Brain microvascular endothelial cell (primary cell): ENCODE data around the gene MAP3K15.

Experiments
- DNase-seq: peaks from one replicate; pipeline ENCODE4 v3.0.0-alpha.2; 2020
- H3K27ac ChIP-seq: fragments of 250-450 bp; sonication (Bioruptor Pico); 2 replicates; pipeline ENCODE4 v1.5.1; 2020; ENCODE audit warnings: mild to moderate bottlenecking, moderate library complexity
- H3K27me3 ChIP-seq: fragments of 250-450 bp; sonication (Bioruptor Pico); replicated peaks from 2 replicates; pipeline ENCODE4 v1.5.1; 2020; ENCODE audit warnings: mild to moderate bottlenecking
- H3K36me3 ChIP-seq: fragments of 250-450 bp; sonication (Bioruptor Pico); replicated peaks from 2 replicates; pipeline ENCODE4 v1.5.1; 2020; ENCODE audit warnings: mild to moderate bottlenecking
- H3K4me3 ChIP-seq: 2 replicates; pipeline ENCODE4 v1.5.1; 2011; ENCODE audit warnings: low read depth, mild to moderate bottlenecking, control low read depth, low read length, moderate library complexity
- in situ Hi-C: cut with HindIII; loops from 2 replicates; pipeline ENCODE4 v1.10.0; 2017; ENCODE audit warnings: low sequenced_read_pairs, low pct_ligation_motif_present
- TF ChIP-seq, protein P1 (sequence below): IDR thresholded peaks from 2 replicates; pipeline ENCODE4 v1.5.1; 2011; ENCODE audit warnings: low read depth, mild to moderate bottlenecking, moderate library complexity, low read length, control low read depth, inconsistent platforms; ENCODE audit errors: missing control alignments

MAP3K15 gene

DNA sequence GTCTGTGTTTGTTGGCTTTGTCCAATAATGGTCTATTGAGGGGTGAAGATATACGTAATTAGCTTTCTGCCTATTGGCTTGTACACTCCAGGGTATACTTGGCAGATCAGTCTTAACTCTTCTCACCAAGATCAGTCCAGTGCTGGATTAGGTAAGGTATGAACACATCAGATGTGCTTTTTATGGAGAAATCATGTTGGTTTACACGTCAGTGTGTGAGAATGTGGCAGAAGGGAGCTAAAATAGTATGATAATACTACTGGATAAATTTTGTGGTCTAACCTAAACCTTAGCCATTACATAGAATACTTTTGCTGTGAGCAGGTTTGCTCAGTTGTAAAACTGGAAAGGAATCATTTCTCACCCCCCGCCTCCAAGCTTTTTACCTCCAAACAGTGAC, 167.4 kb downstream of the MAP3K15 start:
- peaks cover 5% of the 10 kb centered on the region for H3K36me3 ChIP-seq
- no peaks in the 10 kb centered on the region for H3K27me3 ChIP-seq
- TF ChIP-seq, protein P1, sequence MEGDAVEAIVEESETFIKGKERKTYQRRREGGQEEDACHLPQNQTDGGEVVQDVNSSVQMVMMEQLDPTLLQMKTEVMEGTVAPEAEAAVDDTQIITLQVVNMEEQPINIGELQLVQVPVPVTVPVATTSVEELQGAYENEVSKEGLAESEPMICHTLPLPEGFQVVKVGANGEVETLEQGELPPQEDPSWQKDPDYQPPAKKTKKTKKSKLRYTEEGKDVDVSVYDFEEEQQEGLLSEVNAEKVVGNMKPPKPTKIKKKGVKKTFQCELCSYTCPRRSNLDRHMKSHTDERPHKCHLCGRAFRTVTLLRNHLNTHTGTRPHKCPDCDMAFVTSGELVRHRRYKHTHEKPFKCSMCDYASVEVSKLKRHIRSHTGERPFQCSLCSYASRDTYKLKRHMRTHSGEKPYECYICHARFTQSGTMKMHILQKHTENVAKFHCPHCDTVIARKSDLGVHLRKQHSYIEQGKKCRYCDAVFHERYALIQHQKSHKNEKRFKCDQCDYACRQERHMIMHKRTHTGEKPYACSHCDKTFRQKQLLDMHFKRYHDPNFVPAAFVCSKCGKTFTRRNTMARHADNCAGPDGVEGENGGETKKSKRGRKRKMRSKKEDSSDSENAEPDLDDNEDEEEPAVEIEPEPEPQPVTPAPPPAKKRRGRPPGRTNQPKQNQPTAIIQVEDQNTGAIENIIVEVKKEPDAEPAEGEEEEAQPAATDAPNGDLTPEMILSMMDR = no peak
- in situ Hi-C loops = no loop called here
- no peak overlapping the region for H3K4me3 ChIP-seq
- H3K27ac ChIP-seq = no peak overlapping the region
- DNase-seq = no peak

DNA sequence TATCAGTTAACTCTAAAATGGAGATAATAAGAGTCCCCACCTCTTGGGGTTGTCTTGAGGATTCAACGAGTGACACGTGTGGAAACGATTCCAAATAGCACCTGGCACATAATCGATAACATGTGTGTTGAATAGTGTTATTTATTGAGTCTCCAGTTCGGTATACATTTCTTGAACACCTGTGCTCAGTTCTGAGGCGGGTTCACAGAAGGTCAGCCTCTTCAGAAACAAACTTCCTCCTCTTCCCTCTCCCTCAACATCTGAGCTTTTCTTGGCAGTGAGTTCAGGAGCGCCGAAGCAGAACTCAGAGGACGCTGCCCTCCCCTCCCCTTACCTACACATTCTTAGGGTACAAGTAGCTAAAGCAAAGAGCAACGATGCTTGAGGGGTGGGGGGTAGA, 170.6 kb downstream of the MAP3K15 start:
- no peak overlapping the region for H3K27ac ChIP-seq
- TF ChIP-seq, protein P1 = no peak
- H3K27me3 ChIP-seq = no peaks in the 10 kb centered on the region
- H3K4me3 ChIP-seq = peak overlapping the region; percentile 79
- no peaks in the 10 kb centered on the region for H3K36me3 ChIP-seq
- in situ Hi-C loops = no loop called here
- no peak for DNase-seq

DNA sequence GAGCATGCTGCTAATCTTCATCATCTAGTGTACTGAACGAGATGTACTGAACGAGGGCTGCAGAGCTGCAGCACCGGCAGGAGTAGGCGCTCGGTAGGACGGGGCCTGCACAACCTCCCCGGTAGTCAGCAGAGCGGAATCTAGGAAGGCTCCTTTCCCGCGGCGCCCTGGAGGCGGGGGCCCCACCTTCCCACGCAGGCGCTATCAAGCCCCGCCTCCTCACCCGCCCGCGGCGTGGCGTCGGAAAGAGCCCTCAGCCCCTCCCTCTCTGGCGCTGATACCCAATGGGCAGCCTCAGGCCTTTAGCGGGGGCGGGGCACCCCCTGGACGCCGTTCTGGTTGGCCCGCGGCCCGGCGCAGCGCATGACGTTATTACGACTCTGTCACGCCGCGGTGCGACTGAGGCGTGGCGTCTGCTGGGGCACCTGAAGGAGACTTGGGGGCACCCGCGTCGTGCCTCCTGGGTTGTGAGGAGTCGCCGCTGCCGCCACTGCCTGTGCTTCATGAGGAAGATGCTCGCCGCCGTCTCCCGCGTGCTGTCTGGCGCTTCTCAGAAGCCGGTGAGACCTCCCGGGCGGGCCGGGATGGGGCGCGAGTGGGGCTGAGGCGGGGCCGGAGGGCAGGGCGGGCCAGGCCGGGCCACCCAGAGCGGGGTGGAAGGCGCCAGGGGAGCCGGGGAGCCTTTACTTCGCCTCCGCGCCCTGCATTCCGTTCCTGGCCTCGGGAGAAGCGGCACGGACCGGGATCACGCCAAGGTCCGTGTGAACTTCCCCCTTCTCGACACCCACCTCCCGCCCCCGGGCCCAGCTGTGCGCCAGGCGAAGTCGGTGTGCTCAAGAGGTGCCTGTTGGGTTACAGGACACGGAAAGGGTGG, 171.5 kb downstream of the MAP3K15 start, which contains the start of gene PDHA1:
PDHA1 (plus strand) TSS at position 393 of the 874 bp plus-strand sequence; CDS start at position 504, 111 bp downstream.
- TF ChIP-seq, protein P1 = no peak
- Histone ChIP-seq H3K27ac (peak within 1 kb of the TSS; percentile 69), H3K27me3 (no peaks in the 10 kb centered on the region), H3K36me3 (no peaks in the 10 kb centered on the region), H3K4me3 (peak within 1 kb of the TSS; percentile 79)
- in situ Hi-C loops = no loop called here
- peak; percentile 83 for DNase-seq

DNA sequence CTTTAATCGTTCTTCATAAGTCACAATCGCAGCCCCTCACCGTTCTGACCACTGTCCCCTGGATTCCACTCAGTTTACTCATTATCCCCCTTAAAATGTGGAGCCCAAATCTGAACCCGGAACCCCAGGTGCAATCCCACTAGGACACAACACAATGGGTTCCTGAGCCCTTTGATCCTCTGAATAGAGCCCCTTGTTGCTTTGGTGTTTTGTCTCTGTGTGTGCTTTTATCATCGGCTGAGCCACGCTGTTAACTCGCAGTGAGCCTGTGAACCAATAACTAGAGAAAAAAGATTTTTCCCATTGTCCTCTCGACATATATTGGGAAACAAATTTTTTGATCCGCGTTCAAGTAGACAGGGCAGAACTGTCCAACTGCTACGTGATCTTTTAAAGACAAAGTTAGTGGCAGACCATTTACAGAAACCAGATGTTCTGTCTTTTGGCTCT, 172.2 kb downstream of the MAP3K15 start:
- H3K27ac ChIP-seq = peak overlapping the region; percentile 5
- H3K36me3 ChIP-seq = no peaks in the 10 kb centered on the region
- H3K27me3 ChIP-seq = no peaks in the 10 kb centered on the region
- TF ChIP-seq, protein P1 = no peak
- peak overlapping the region; percentile 42 for H3K4me3 ChIP-seq
- in situ Hi-C loops = no loop called here
- DNase-seq = no peak

DNA sequence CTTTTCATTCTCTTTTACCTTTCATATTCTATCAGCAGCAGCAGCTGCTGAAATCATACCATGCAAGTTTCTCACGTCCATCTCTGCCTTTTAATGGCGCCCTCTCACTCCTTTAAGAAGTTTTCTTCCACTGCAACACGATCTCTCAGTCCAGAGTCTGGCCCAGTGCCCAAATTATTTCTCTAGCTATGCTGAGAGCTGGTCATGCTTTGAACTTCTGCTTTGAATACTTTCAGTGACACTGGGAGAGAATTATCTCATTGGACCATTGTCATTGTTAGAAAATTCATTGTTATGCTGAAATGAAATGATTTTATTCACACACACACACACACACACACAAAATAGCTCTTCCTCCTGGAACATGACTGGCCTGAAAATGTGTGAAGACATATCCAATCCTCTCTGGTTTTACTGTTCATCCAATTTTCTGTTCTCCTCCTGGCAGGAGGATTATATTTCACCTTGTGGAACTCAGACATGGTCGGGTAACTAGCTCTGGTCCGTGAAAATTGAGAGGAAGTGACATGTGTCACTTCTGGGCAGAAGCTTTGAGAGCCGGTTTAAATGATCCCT, 172.9 kb downstream of the MAP3K15 start:
- Histone ChIP-seq H3K4me3 (no peak overlapping the region), H3K27ac (no peak overlapping the region), H3K27me3 (no peaks in the 10 kb centered on the region), H3K36me3 (no peaks in the 10 kb centered on the region)
- TF ChIP-seq, protein P1 = no peak
- peak; percentile 20 for DNase-seq
- in situ Hi-C loops = no loop called here
